HepG2 (cell line): ENCODE measurements around the gene ARHGEF3. TPM values are rescaled to one million over a fixed set of nuclear protein-coding genes. Genes with fewer than 3 reads are reported as not detected.
A peak's percentile ranks its signal among the peaks of the same experiment; 100 is the strongest.

Experiments used
- ATM ChIP-seq: fragments of 450-650 bp; IDR thresholded peaks from 2 replicates; pipeline ENCODE4 v1.7.1; 2017; ENCODE audit warnings: mild to moderate bottlenecking, borderline replicate concordance
- HMGA1 ChIP-seq: sonication (generic); formaldehyde crosslinking; conservative IDR thresholded peaks from 2 replicates; pipeline ENCODE4 v1.4.0; 2020; ENCODE audit warnings: missing genetic modification reagents
- MTERF4 ChIP-seq: sonication (generic); formaldehyde crosslinking; IDR thresholded peaks from 2 replicates; pipeline ENCODE4 v1.8.0; 2023; ENCODE audit warnings: mild to moderate bottlenecking, missing genetic modification reagents
- MTF2 ChIP-seq: sonication (generic); formaldehyde crosslinking; IDR thresholded peaks from 2 replicates; pipeline ENCODE4 v1.5.0; 2020; ENCODE audit warnings: missing genetic modification reagents, borderline replicate concordance
- PLSCR1 ChIP-seq: sonication (generic); formaldehyde crosslinking; IDR thresholded peaks from 2 replicates; pipeline ENCODE4 v1.5.0; 2020; ENCODE audit warnings: missing genetic modification reagents, mild to moderate bottlenecking, borderline replicate concordance
- RXRA ChIP-seq: sonication (generic); formaldehyde crosslinking; IDR thresholded peaks from 2 replicates; pipeline ENCODE4 v1.5.1; 2020; ENCODE audit warnings: missing genetic modification reagents
- SP140L ChIP-seq: sonication (generic); formaldehyde crosslinking; IDR thresholded peaks from 2 replicates; pipeline ENCODE4 v1.4.0; 2020; ENCODE audit warnings: missing genetic modification reagents, borderline replicate concordance
- SRSF4 ChIP-seq: fragments of 200-400 bp; formaldehyde crosslinking; IDR thresholded peaks from one replicate; pipeline ENCODE4 v1.6.1; 2018; ENCODE audit warnings: mild to moderate bottlenecking, low read depth, low read length, moderate library complexity; ENCODE audit not compliant: poor library complexity, severe bottlenecking
- TAF1 ChIP-seq: sonication (generic); formaldehyde crosslinking; IDR thresholded peaks from 2 replicates; pipeline ENCODE4 v1.4.0; 2020; ENCODE audit warnings: missing genetic modification reagents
- TRAFD1 ChIP-seq: sonication (generic); formaldehyde crosslinking; IDR thresholded peaks from 2 replicates; pipeline ENCODE4 v1.5.1; 2020; ENCODE audit warnings: missing genetic modification reagents, mild to moderate bottlenecking, borderline replicate concordance
- ZNF367 ChIP-seq: sonication (generic); formaldehyde crosslinking; IDR thresholded peaks from 2 replicates; pipeline ENCODE4 v1.4.0; 2020; ENCODE audit warnings: missing genetic modification reagents, borderline replicate concordance
- ZNF674 ChIP-seq: sonication (generic); formaldehyde crosslinking; IDR thresholded peaks from 2 replicates; pipeline ENCODE4 v1.5.0; 2020; ENCODE audit warnings: low read depth, mild to moderate bottlenecking, missing genetic modification reagents
- ZNF704 ChIP-seq: sonication (generic); formaldehyde crosslinking; IDR thresholded peaks from 2 replicates; pipeline ENCODE4 v1.8.1; 2023; ENCODE audit warnings: mild to moderate bottlenecking, inconsistent platforms, moderate library complexity, missing genetic modification reagents, borderline replicate concordance
- polyA plus RNA-seq, 8 experiments: library from polyadenylated mRNA; depleted of rRNA in 3 of 8; stranded (reverse) in 7 of 8; unstranded in 1 of 8; fragments of >200 nt; fragmentation: Illumina TruSeq in 4 of 8; extraction: Trizol in 4 of 8; gene quantifications; 2 replicates each; pipeline versions ENCODE4 v1.2.1 to v1.2.3, GENCODE V29; 2011 to 2016; ENCODE audit warnings: low read depth in 4 of 8, missing spikeins in 1 of 8, mixed read lengths in 1 of 8; ENCODE audit not compliant: insufficient read depth in 1 of 8
- total RNA-seq, 5 experiments: library from RNA; depleted of rRNA; stranded (reverse); fragments of >200 nt; fragmentation: Illumina TruSeq; extraction: Trizol; gene quantifications; 2 replicates each; pipeline ENCODE4 v1.2.3, GENCODE V29; 2016; ENCODE audit warnings: low read depth in 1 of 5
- TF ChIP-seq, protein P1 (sequence below): sonication (generic); formaldehyde crosslinking; IDR thresholded peaks from 2 replicates; pipeline ENCODE4 v1.4.0; 2020; ENCODE audit warnings: mild to moderate bottlenecking, missing genetic modification reagents

The ARHGEF3 gene
- total and polyA plus RNA-seq, 2 of the 13 experiments (the other 11 are each of a cell fraction or from before 2014, with no cell fraction given): 14.8 to 23.1 TPM

DNA sequence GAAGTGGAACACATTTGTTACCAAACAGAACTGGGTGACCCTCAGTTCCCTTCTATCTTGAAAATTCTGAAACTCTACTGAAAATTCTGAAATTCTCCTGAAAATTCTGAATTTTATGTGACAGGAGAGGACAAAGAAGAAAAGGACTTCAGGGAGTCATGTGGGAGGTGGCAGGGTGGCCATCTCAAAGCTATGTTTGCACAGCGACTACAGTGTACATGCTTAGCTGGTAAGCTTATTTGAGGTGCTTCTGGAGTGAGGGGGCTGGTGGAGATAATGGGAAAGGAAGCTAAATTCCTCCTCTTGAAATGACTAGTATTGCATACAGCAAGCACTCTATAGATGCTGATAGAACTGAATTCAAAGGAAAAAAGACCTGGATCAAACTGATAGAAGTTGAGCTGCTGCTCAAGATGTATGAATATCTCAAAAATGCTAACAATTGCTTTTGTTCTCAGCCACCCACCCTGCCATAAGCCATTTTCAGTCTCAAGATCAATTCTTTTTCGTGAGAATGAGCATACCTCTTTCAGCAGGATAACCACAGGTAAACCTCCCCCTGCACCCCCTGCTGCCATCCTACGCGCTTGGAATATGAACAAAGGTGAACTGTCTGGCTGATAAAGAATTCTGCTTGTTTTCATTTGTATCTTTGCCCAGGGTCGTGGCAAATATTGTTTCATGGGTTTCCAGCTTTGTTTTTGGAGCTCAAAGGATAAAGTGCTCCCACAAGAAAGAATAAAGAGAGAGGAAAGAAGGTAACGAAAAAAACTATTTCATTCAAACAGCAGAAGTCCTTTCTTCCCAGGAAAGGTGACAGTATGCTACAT is 16.6 kb upstream of the ARHGEF3 start (continued):
- TF ChIP-seq, protein P1, sequence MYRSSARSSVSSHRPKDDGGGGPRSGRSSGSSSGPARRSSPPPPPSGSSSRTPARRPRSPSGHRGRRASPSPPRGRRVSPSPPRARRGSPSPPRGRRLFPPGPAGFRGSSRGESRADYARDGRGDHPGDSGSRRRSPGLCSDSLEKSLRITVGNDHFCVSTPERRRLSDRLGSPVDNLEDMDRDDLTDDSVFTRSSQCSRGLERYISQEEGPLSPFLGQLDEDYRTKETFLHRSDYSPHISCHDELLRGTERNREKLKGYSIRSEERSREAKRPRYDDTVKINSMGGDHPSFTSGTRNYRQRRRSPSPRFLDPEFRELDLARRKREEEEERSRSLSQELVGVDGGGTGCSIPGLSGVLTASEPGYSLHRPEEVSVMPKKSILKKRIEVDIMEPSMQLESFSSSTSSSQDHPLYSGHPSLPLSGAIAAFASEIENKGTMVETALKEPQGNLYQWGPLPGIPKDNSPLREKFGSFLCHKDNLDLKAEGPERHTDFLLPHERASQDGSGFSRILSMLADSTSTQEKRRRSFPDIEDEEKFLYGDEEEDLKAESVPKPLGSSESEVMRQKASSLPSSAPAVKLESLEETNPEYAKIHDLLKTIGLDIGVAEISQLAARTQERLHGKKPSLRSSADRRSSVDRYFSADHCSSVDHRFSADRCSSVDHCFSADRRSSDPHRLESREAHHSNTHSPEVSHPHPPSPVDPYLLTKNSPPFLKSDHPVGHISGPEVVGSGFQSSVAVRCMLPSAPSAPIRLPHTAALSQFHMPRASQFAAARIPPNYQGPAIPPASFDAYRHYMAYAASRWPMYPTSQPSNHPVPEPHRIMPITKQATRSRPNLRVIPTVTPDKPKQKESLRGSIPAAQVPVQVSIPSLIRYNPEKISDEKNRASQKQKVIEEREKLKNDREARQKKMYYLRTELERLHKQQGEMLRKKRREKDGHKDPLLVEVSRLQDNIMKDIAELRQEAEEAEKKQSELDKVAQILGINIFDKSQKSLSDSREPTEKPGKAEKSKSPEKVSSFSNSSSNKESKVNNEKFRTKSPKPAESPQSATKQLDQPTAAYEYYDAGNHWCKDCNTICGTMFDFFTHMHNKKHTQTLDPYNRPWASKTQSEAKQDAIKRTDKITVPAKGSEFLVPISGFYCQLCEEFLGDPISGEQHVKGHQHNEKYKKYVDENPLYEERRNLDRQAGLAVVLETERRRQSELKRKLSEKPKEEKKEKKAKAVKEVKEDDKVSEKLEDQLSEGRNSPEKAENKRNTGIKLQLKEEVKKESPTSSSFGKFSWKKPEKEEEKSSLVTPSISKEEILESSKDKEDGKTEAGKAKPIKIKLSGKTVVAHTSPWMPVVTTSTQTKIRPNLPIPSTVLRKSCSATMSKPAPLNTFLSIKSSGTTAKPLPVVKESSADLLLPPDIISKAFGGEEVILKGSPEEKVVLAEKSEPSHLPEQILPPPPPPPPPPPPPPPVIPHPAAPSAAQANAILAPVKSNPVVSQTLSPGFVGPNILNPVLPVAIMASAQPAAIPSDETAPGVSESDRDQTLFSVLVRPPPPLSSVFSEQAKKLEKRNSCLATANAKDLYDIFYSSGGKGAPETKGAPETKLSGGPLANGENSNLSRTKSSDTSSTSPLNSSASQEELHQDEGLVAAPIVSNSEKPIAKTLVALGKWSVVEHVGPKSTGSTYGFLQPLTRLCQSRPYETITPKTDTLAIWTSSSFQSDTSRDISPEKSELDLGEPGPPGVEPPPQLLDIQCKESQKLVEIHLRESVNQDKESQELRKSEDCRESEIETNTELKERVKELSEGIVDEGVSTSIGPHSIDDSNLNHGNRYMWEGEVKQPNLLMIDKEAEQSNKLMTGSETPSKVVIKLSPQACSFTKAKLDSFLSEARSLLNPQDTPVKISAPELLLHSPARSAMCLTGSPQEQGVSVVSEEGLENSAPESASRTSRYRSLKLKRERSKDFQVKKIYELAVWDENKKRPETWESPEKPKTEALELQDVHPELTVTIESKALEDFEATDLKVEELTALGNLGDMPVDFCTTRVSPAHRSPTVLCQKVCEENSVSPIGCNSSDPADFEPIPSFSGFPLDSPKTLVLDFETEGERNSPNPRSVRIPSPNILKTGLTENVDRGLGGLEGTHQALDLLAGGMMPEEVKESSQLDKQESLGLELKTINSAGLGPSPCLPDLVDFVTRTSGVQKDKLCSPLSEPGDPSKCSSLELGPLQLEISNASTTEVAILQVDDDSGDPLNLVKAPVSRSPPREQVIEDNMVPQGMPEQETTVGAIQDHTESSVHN (CRISPR knock-in tag): no peak
- no peak for TF ChIP-seq TRAFD1 (CRISPR knock-in tag)
- no peak for TF ChIP-seq ATM
- TF ChIP-seq PLSCR1 (CRISPR knock-in tag): no peak
- TF ChIP-seq MTF2: no peak
- no peak for TF ChIP-seq SP140L
- no peak for TF ChIP-seq MTERF4 (CRISPR knock-in tag)
- TF ChIP-seq ZNF704: no peak
- TF ChIP-seq HMGA1 (CRISPR knock-in tag): no peak
- TF ChIP-seq ZNF674 (CRISPR knock-in tag): no peak
- TF ChIP-seq TAF1 (CRISPR knock-in tag): no peak
- TF ChIP-seq SRSF4: no peak
- TF ChIP-seq ZNF367: no peak
- TF ChIP-seq RXRA (CRISPR knock-in tag): peak; percentile 52; the same call in 1 of the 2 replicates
